Psoas muscle (tissue), 8 donors: ENCODE results near the gene MAP4K4. TPM values are rescaled to one million over a fixed set of nuclear protein-coding genes. Genes with fewer than 3 reads are reported as not detected.
"Not testable (repeated sequence)": the region's sequence is repeated elsewhere in the genome, so short reads cannot be mapped to it uniquely, and the experiment has no call there.

Source experiments
- ATAC-seq, 4 donors: fragments of 200-7000 bp; cut with Tn5 transposase; one replicate each; pipeline ENCODE4 v1.9.1; 2020; ENCODE audit warnings: moderate library complexity in 3 of 4, mild to moderate bottlenecking in 2 of 4
- DNase-seq, 2 donors: peaks; one replicate each; pipeline ENCODE4 v3.0.0-alpha.2; 2020
- H3K27ac ChIP-seq: fragments of 200-600 bp; one replicate; pipeline ENCODE4 v1.8.0; 2022
- H3K27me3 ChIP-seq, 3 donors: fragments of 200-600 bp in 1 of 3; one replicate each; pipeline versions ENCODE4 v1.6.1 to v1.8.0; 2013 to 2022; ENCODE audit warnings: low read length in 2 of 3, mild to moderate bottlenecking in 2 of 3, moderate library complexity in 1 of 3; ENCODE audit not compliant: insufficient read depth in 3 of 3
- H3K36me3 ChIP-seq, 2 donors: fragments of 200-600 bp in 1 of 2; one replicate each; pipeline versions ENCODE4 v1.6.1 to v1.8.0; 2013 to 2022; ENCODE audit warnings: low read depth in 1 of 2, mild to moderate bottlenecking in 1 of 2, moderate library complexity in 1 of 2; ENCODE audit not compliant: insufficient read depth in 1 of 2
- H3K4me1 ChIP-seq: fragments of 200-600 bp; one replicate; pipeline ENCODE4 v1.8.0; 2022
- H3K4me3 ChIP-seq: fragments of 200-600 bp; one replicate; pipeline ENCODE4 v1.8.0; 2022; ENCODE audit warnings: mild to moderate bottlenecking
- H3K9me3 ChIP-seq: fragments of 200-600 bp; one replicate; pipeline ENCODE4 v1.8.0; 2022
- CTCF ChIP-seq: fragments of 200-600 bp; IDR thresholded peaks from one replicate; pipeline ENCODE4 v1.8.0; 2022; ENCODE audit warnings: antibody characterized with exemption
- WGBS, 3 donors: extraction: QIAGEN DNeasy Blood & Tissue Kit; methylation state at CpG; one replicate each; pipeline versions ENCODE4 v1.1.6 to v1.1.7; 2013; 5-methylcytosine and 5-hydroxymethylcytosine counted together
- intact Hi-C, 2 donors: fragments of 100-400 bp; cut with DNase I; formaldehyde crosslinking; loops; one replicate each; pipeline versions ENCODE4 v1.11.0 to v1.14.2; 2022
- polyA plus RNA-seq, 3 donors: library from polyadenylated mRNA; stranded (reverse); fragments of 200-250 nt; gene quantifications; one replicate each; pipeline ENCODE4 v1.2.3, GENCODE V29; 2013
- total RNA-seq, 4 donors: library from RNA; stranded (reverse); fragmentation: NEBNext Ultra II Directional in 2 of 4; extraction: Animal tissue kit (Norgen Biotek cat#: 25700) in 2 of 4; gene quantifications; one replicate each; pipeline versions ENCODE4 v1.2.1 to v1.2.4, GENCODE V29; 2021 to 2023
- donor health status: healthy with polysubstance abuse.
- donor health status: DM: no; HTN: no; CAD: no; lungs with moderate emphysema.
- donor health status: Bipolar disorder and iron deficiency.
- donor health status: healthy.
- donor health status: DM: yes; HTN: yes; CAD: no.
- donor health status: DM: no; HTN: no; CAD: no.
- donor health status: DM: no; HTN: no; CAD: no.
- donor health status: DM: yes; HTN: yes; CAD: no.

The MAP4K4 gene
- total and polyA plus RNA-seq, 7 donors: 20.1 to 99.9 (median 80.4) TPM

- Histone ChIP-seq H3K27me3 (no peaks in the 10 kb centered on the region), H3K36me3 (no peaks in the 10 kb centered on the region), H3K27ac (no peak overlapping the region), H3K4me3 (no peak overlapping the region), H3K4me1 (no peaks in the 10 kb centered on the region), H3K9me3 (peaks cover 16% of the 10 kb centered on the region)
- no peak for ATAC-seq
- intact Hi-C loops: no loop called here
- DNase-seq: no peak
- 72 to 90% (median 77%) methylated on average over 1 of the region's 1 CpG for WGBS, 3 donors
- no peak for TF ChIP-seq CTCF
Observed at GRCh38 chr2:101909760-101910159, 212.3 kb downstream of the MAP4K4 start.

- Histone ChIP-seq H3K27me3 (no peaks in the 10 kb centered on the region), H3K36me3 (no peaks in the 10 kb centered on the region), H3K4me1 (no peaks in the 10 kb centered on the region), H3K27ac (no peak overlapping the region), H3K9me3 (peaks cover 16% of the 10 kb centered on the region), H3K4me3 (no peak overlapping the region)
- ATAC-seq (no peak), DNase-seq (no peak)
- WGBS, 3 donors: 87 to 94% (median 91%) methylated on average over 2 of the region's 2 CpGs
- intact Hi-C loops: no loop called here
- TF ChIP-seq CTCF: no peak
Observed at GRCh38 chr2:101912545-101912944, 215.0 kb downstream of the MAP4K4 start.

GRCh38 chr2:101921319-101921952, 223.9 kb downstream of the MAP4K4 start:
- Histone ChIP-seq H3K36me3 (no peaks in the 10 kb centered on the region), H3K27ac (no peak overlapping the region), H3K27me3 (peaks cover 0 to 3% (median 0%) of the 10 kb centered on the region in 3 donors), H3K4me3 (no peak overlapping the region), H3K9me3 (peaks cover 5% of the 10 kb centered on the region), H3K4me1 (no peaks in the 10 kb centered on the region)
- WGBS, 3 donors: 70 to 86% (median 72%) methylated on average over 5 of the region's 5 CpGs
- ATAC-seq (no peak), DNase-seq (no peak)
- intact Hi-C loops: no loop called here
- TF ChIP-seq CTCF: no peak

GRCh38 chr2:101921953-101922325, 224.4 kb downstream of the MAP4K4 start:
- WGBS, 3 donors: 89 to 95% (median 92%) methylated on average over 2 of the region's 2 CpGs
- DNase-seq: no peak
- no peaks in the 10 kb centered on the region for H3K4me1 ChIP-seq

GRCh38 chr2:101924311-101924710, 226.8 kb downstream of the MAP4K4 start:
- H3K36me3 ChIP-seq, H3K4me1 ChIP-seq, H3K4me3 ChIP-seq, DNase-seq, H3K27ac ChIP-seq, ATAC-seq, intact Hi-C loops, H3K27me3 ChIP-seq, H3K9me3 ChIP-seq: not testable (repeated sequence)

More at GRCh38 chr2:101921953-101922325, 224.4 kb downstream of the MAP4K4 start:
- no peak for TF ChIP-seq CTCF
- H3K4me3 ChIP-seq: no peak overlapping the region
- ATAC-seq: no peak
- no peaks in the 10 kb centered on the region for H3K36me3 ChIP-seq
- H3K9me3 ChIP-seq: peaks cover 5% of the 10 kb centered on the region
- H3K27ac ChIP-seq: no peak overlapping the region
- peaks cover 0 to 3% (median 0%) of the 10 kb centered on the region in 3 donors for H3K27me3 ChIP-seq
- intact Hi-C loops: no loop called here
